ENCODE data around the gene IPO5. TPM values are rescaled to one million over a fixed set of nuclear protein-coding genes. Genes with fewer than 3 reads are reported as not detected.
"Not testable (repeated sequence)": the region's sequence is repeated elsewhere in the genome, so short reads cannot be mapped to it uniquely, and the experiment has no call there.

Gene IPO5
- total RNA-seq, 2 experiments from 2014 or later, result 256 to 258 TPM

GRCh38 chr13:97951376-97951775 lies 2.1 kb upstream of the IPO5 start:
- H3K36me3 Mint-ChIP-seq (ENCODE audit: low read depth), result no peaks in the 10 kb centered on the region
- H3K4me3 Mint-ChIP-seq, result no peak overlapping the region

GRCh38 chr13:97952831-97953230 lies 644 bp upstream of the IPO5 start:
- intact Hi-C loops (cut with DNase I, micrococcal nuclease); H3K36me3 Mint-ChIP-seq (ENCODE audit: low read depth); H3K27ac Mint-ChIP-seq; H3K4me1 Mint-ChIP-seq; POLR2A ChIA-PET; H3K9me3 Mint-ChIP-seq (ENCODE audit: low read depth); CTCF ChIA-PET; H3K4me3 Mint-ChIP-seq; DNase-seq; H3K27me3 Mint-ChIP-seq; ATAC-seq: not testable (repeated sequence)

More at GRCh38 chr13:97951376-97951775, 2.1 kb upstream of the IPO5 start:
- Mint-ChIP-seq H3K9me3 (ENCODE audit: low read depth) (peaks cover 2% of the 10 kb centered on the region), H3K4me1 (no peaks in the 10 kb centered on the region), H3K27ac (no peak overlapping the region), H3K27me3 (peaks cover 4% of the 10 kb centered on the region)
- DNase-seq (no peak), ATAC-seq (no peak)
- POLR2A ChIA-PET, result no interaction called here
- CTCF ChIA-PET, result no interaction called here
- intact Hi-C loops (cut with DNase I, micrococcal nuclease), result no loop called here

- no peak for ATAC-seq
- H3K27ac Mint-ChIP-seq, result no peak overlapping the region
- ChIA-PET POLR2A (no interaction called here), CTCF (no interaction called here)
- H3K4me3 Mint-ChIP-seq, result no peak overlapping the region
- no peaks in the 10 kb centered on the region for H3K9me3 Mint-ChIP-seq (ENCODE audit: low read depth)
- H3K4me1 Mint-ChIP-seq, result no peaks in the 10 kb centered on the region
- DNase-seq, result no peak
- no peaks in the 10 kb centered on the region for H3K36me3 Mint-ChIP-seq (ENCODE audit: low read depth)
- intact Hi-C loops (cut with DNase I, micrococcal nuclease), result no loop called here
- H3K27me3 Mint-ChIP-seq, result peaks cover 2% of the 10 kb centered on the region
Measured at GRCh38 chr13:97961340-97961739, 7.9 kb downstream of the IPO5 start.

GRCh38 chr13:97962887-97963286 lies 9.4 kb downstream of the IPO5 start:
- Mint-ChIP-seq H3K36me3 (ENCODE audit: low read depth) (no peaks in the 10 kb centered on the region), H3K27me3 (peaks cover 5% of the 10 kb centered on the region), H3K4me3 (no peak overlapping the region), H3K27ac (no peak overlapping the region), H3K4me1 (no peaks in the 10 kb centered on the region), H3K9me3 (ENCODE audit: low read depth) (no peaks in the 10 kb centered on the region)
- CTCF ChIA-PET, result interaction anchor here (0.8 kb wide), 1 partner anchor 866 kb away, joined by 3 read pairs; no protein-coding TSS in a partner anchor
- POLR2A ChIA-PET, result no interaction called here
- ATAC-seq, result no peak
- no peak for DNase-seq
- intact Hi-C loops (cut with DNase I, micrococcal nuclease), result no loop called here

- no peak for ATAC-seq
- H3K36me3 Mint-ChIP-seq (ENCODE audit: low read depth), result no peaks in the 10 kb centered on the region
- H3K4me1 Mint-ChIP-seq, result no peaks in the 10 kb centered on the region
Measured at GRCh38 chr13:97967226-97967625, 13.8 kb downstream of the IPO5 start.

GRCh38 chr13:97967948-97968347 lies 14.5 kb downstream of the IPO5 start:
- H3K4me3 Mint-ChIP-seq, result no peak overlapping the region
- intact Hi-C loops (cut with DNase I, micrococcal nuclease), result no loop called here
- H3K36me3 Mint-ChIP-seq (ENCODE audit: low read depth), result no peaks in the 10 kb centered on the region
- H3K4me1 Mint-ChIP-seq, result no peaks in the 10 kb centered on the region
- H3K27ac Mint-ChIP-seq, result no peak overlapping the region
- POLR2A ChIA-PET, result no interaction called here
- DNase-seq (no peak), ATAC-seq (no peak)
- CTCF ChIA-PET, result no interaction called here
- no peaks in the 10 kb centered on the region for H3K9me3 Mint-ChIP-seq (ENCODE audit: low read depth)
- peaks cover 10% of the 10 kb centered on the region for H3K27me3 Mint-ChIP-seq

More at GRCh38 chr13:97967226-97967625, 13.8 kb downstream of the IPO5 start:
- Mint-ChIP-seq H3K4me3 (no peak overlapping the region), H3K9me3 (ENCODE audit: low read depth) (no peaks in the 10 kb centered on the region), H3K27ac (no peak overlapping the region), H3K27me3 (peaks cover 10% of the 10 kb centered on the region)
- CTCF ChIA-PET, result no interaction called here
- DNase-seq, result no peak
- intact Hi-C loops (cut with DNase I, micrococcal nuclease), result no loop called here
- POLR2A ChIA-PET, result no interaction called here

GRCh38 chr13:97971519-97971918 lies 18.0 kb downstream of the IPO5 start:
- H3K27ac Mint-ChIP-seq, result no peak overlapping the region
- H3K27me3 Mint-ChIP-seq, result peaks cover 8% of the 10 kb centered on the region
- no peak for ATAC-seq
- H3K4me3 Mint-ChIP-seq, result no peak overlapping the region
- no peaks in the 10 kb centered on the region for H3K9me3 Mint-ChIP-seq (ENCODE audit: low read depth)
- POLR2A ChIA-PET, result no interaction called here
- H3K36me3 Mint-ChIP-seq (ENCODE audit: low read depth), result no peaks in the 10 kb centered on the region
- CTCF ChIA-PET, result interaction anchor here (0.5 kb wide), 1 partner anchor 758 kb away, joined by 3 read pairs; no protein-coding TSS in a partner anchor
- H3K4me1 Mint-ChIP-seq, result peaks cover 3% of the 10 kb centered on the region
- no peak for DNase-seq
- intact Hi-C loops (cut with DNase I, micrococcal nuclease), result loop anchor here in 1 of 2 experiments (10.0 kb wide), 1 partner anchor 747 kb away; the partner anchor contains the start of gene MBNL2

- POLR2A ChIA-PET, result no interaction called here
- intact Hi-C loops (cut with DNase I, micrococcal nuclease), result loop anchor here (2.0 to 10.0 kb wide), 6 partner anchors 117 to 1523 kb away; partner anchors contain the start of gene MBNL2 (in 1 of the 2)
- DNase-seq (no peak), ATAC-seq (no peak)
- CTCF ChIA-PET, result no interaction called here
- H3K9me3 Mint-ChIP-seq (ENCODE audit: low read depth), result no peaks in the 10 kb centered on the region
- peaks cover 23% of the 10 kb centered on the region for H3K4me1 Mint-ChIP-seq
- peak overlapping the region; percentile 96 for H3K27ac Mint-ChIP-seq
- H3K36me3 Mint-ChIP-seq (ENCODE audit: low read depth), result peaks cover 13% of the 10 kb centered on the region
- peak overlapping the region; percentile 99 for H3K4me3 Mint-ChIP-seq
- no peaks in the 10 kb centered on the region for H3K27me3 Mint-ChIP-seq
Measured at GRCh38 chr13:97974773-97975172, 21.3 kb downstream of the IPO5 start.

- Mint-ChIP-seq H3K36me3 (ENCODE audit: low read depth) (peaks cover 14% of the 10 kb centered on the region), H3K27me3 (no peaks in the 10 kb centered on the region), H3K9me3 (ENCODE audit: low read depth) (no peaks in the 10 kb centered on the region), H3K4me3 (peak overlapping the region; percentile 99), H3K27ac (peak overlapping the region; percentile 96), H3K4me1 (peaks cover 28% of the 10 kb centered on the region)
- peak; percentile 16 for DNase-seq
- ChIA-PET POLR2A (no interaction called here), CTCF (no interaction called here)
- no peak for ATAC-seq
- intact Hi-C loops (cut with DNase I, micrococcal nuclease), result loop anchor here (2.0 to 10.0 kb wide), 6 partner anchors 118 to 1522 kb away; partner anchors contain the start of gene MBNL2 (in 1 of the 2)
Measured at GRCh38 chr13:97975280-97975847, 21.9 kb downstream of the IPO5 start.

- H3K9me3 Mint-ChIP-seq (ENCODE audit: low read depth), result no peaks in the 10 kb centered on the region
- H3K4me3 Mint-ChIP-seq, result peak overlapping the region; percentile 99
- H3K27ac Mint-ChIP-seq, result peak overlapping the region; percentile 96
- ChIA-PET CTCF (no interaction called here), POLR2A (no interaction called here)
- peaks cover 15% of the 10 kb centered on the region for H3K36me3 Mint-ChIP-seq (ENCODE audit: low read depth)
- ATAC-seq (peak; percentile 92), DNase-seq (peak; percentile 94)
- intact Hi-C loops (cut with DNase I, micrococcal nuclease), result loop anchor here (1.0 to 10.0 kb wide), 8 partner anchors 119 to 1521 kb away; partner anchors contain the start of genes MBNL2 (in 1 of the 2) and STK24 (in 1 of the 2)
- peaks cover 31% of the 10 kb centered on the region for H3K4me1 Mint-ChIP-seq
- no peaks in the 10 kb centered on the region for H3K27me3 Mint-ChIP-seq
Measured at GRCh38 chr13:97975848-97976609, 22.6 kb downstream of the IPO5 start.

GRCh38 chr13:97976610-97977521 lies 23.4 kb downstream of the IPO5 start:
- intact Hi-C loops (cut with DNase I, micrococcal nuclease), result loop anchor here in 1 of 2 experiments (1.0 to 10.0 kb wide), 7 partner anchors 120 to 1520 kb away; partner anchors contain the start of genes MBNL2 and STK24
- H3K36me3 Mint-ChIP-seq (ENCODE audit: low read depth), result peaks cover 20% of the 10 kb centered on the region
- CTCF ChIA-PET, result no interaction called here
- no peaks in the 10 kb centered on the region for H3K9me3 Mint-ChIP-seq (ENCODE audit: low read depth)
- POLR2A ChIA-PET, result no interaction called here
- no peaks in the 10 kb centered on the region for H3K27me3 Mint-ChIP-seq
- ATAC-seq (peak; percentile 16), DNase-seq (no peak)
- H3K27ac Mint-ChIP-seq, result peak overlapping the region; percentile 96
- peaks cover 39% of the 10 kb centered on the region for H3K4me1 Mint-ChIP-seq
- H3K4me3 Mint-ChIP-seq, result peak overlapping the region; percentile 99

Measured in activated CD4-positive, alpha-beta T cell treated with anti-CD3 and anti-CD28 coated beads for 36 hours (primary cell).